HG02588 (cell line): Measurements from ENCODE around the gene CMA1.
"Not testable (repeated sequence)": the region's sequence is repeated elsewhere in the genome, so short reads cannot be mapped to it uniquely, and the experiment has no call there.

Source experiments
- ATAC-seq: cut with Tn5 transposase; IDR thresholded peaks from one replicate; pipeline ENCODE4 v1.9.1; 2021; ENCODE audit warnings: mild to moderate bottlenecking, moderate library complexity; ENCODE audit not compliant: unreplicated experiment

The CMA1 gene

GRCh38 chr14:24508155-24508840, at the start of gene CMA1:
Gene CMA1 (minus strand): TSS chr14:24508265. CDS start chr14:24508235, 30 bp downstream.
- ATAC-seq, result no peak

GRCh38 chr14:24556756-24557155, 48.7 kb upstream of the CMA1 start:
- ATAC-seq, result no peak

- ATAC-seq, result not testable (repeated sequence)
These were observed 41.0 kb upstream of the CMA1 start for GRCh38 chr14:24549064-24549463.

- ATAC-seq, result no peak
These were observed 34.4 kb upstream of the CMA1 start for GRCh38 chr14:24542346-24542936.

- peak; percentile 57 for ATAC-seq
These were observed 27.7 kb upstream of the CMA1 start for GRCh38 chr14:24535737-24536136.

GRCh38 chr14:24534286-24534685, 26.2 kb upstream of the CMA1 start:
- ATAC-seq, result no peak

GRCh38 chr14:24525877-24526620, 18.0 kb upstream of the CMA1 start:
- ATAC-seq, result not testable (repeated sequence)

GRCh38 chr14:24518851-24519250, 10.8 kb upstream of the CMA1 start:
- ATAC-seq, result no peak

- no peak for ATAC-seq
These were observed 6.1 kb upstream of the CMA1 start for GRCh38 chr14:24514209-24514608.

GRCh38 chr14:24513009-24513408, 4.9 kb upstream of the CMA1 start:
- no peak for ATAC-seq

GRCh38 chr14:24506443-24506842, 1.6 kb downstream of the CMA1 start:
- no peak for ATAC-seq

- ATAC-seq, result no peak
These were observed 3.6 kb downstream of the CMA1 start for GRCh38 chr14:24504425-24504950.

- not testable (repeated sequence) for ATAC-seq
These were observed 16.3 kb downstream of the CMA1 start for GRCh38 chr14:24491586-24492408.

GRCh38 chr14:24483604-24484252, 24.3 kb downstream of the CMA1 start:
- ATAC-seq, result no peak

- ATAC-seq, result not testable (repeated sequence)
These were observed 25.3 kb downstream of the CMA1 start for GRCh38 chr14:24482699-24483303.

- peak; percentile 75 for ATAC-seq
These were observed 26.3 kb downstream of the CMA1 start for GRCh38 chr14:24481622-24482324.

- not testable (repeated sequence) for ATAC-seq
These were observed 28.1 kb downstream of the CMA1 start for GRCh38 chr14:24479999-24480398.

- ATAC-seq, result no peak
These were observed 32.8 kb downstream of the CMA1 start for GRCh38 chr14:24475261-24475660.

GRCh38 chr14:24473211-24473610, 34.9 kb downstream of the CMA1 start:
- no peak for ATAC-seq
